HepG2 (cell line): ENCODE results near the gene WSB1. TPM values are rescaled to one million over a fixed set of nuclear protein-coding genes. Genes with fewer than 3 reads are reported as not detected.

Source experiments
- ARNTL ChIP-seq: sonication (generic); formaldehyde crosslinking; IDR thresholded peaks from 2 replicates; pipeline ENCODE4 v1.4.0; 2020; ENCODE audit warnings: mild to moderate bottlenecking, missing genetic modification reagents
- CHD4 ChIP-seq: fragments of 200-600 bp; sonication (generic); IDR thresholded peaks from 2 replicates; pipeline ENCODE4 v1.7.0; 2017; ENCODE audit warnings: mild to moderate bottlenecking, low read length, borderline replicate concordance
- RAD51 ChIP-seq: fragments of 450-650 bp; IDR thresholded peaks from 2 replicates; pipeline ENCODE4 v1.6.1; 2016; ENCODE audit warnings: borderline replicate concordance
- STAG1 ChIP-seq: sonication (generic); formaldehyde crosslinking; IDR thresholded peaks from 2 replicates; pipeline ENCODE4 v1.4.0; 2020; ENCODE audit warnings: missing genetic modification reagents
- YEATS4 ChIP-seq: sonication (generic); formaldehyde crosslinking; IDR thresholded peaks from 2 replicates; pipeline ENCODE4 v1.4.0; 2020; ENCODE audit warnings: missing genetic modification reagents, borderline replicate concordance
- ZFAT ChIP-seq: sonication (generic); formaldehyde crosslinking; conservative IDR thresholded peaks from 2 replicates; pipeline ENCODE4 v1.8.1; 2023; ENCODE audit warnings: missing genetic modification reagents, inconsistent platforms
- ZNF546 ChIP-seq: sonication (generic); formaldehyde crosslinking; conservative IDR thresholded peaks from 2 replicates; pipeline ENCODE4 v1.8.1; 2023; ENCODE audit warnings: mild to moderate bottlenecking, missing genetic modification reagents
- ZNF747 ChIP-seq: sonication (generic); formaldehyde crosslinking; IDR thresholded peaks from 2 replicates; pipeline ENCODE4 v1.8.1; 2023; ENCODE audit warnings: missing genetic modification reagents, mild to moderate bottlenecking, borderline replicate concordance
- ZNF792 ChIP-seq: IDR thresholded peaks from 2 replicates; pipeline ENCODE4 v1.6.1; 2016
- polyA plus RNA-seq, 8 experiments: library from polyadenylated mRNA; depleted of rRNA in 3 of 8; stranded (reverse) in 7 of 8; unstranded in 1 of 8; fragments of >200 nt; fragmentation: Illumina TruSeq in 4 of 8; extraction: Trizol in 4 of 8; gene quantifications; 2 replicates each; pipeline versions ENCODE4 v1.2.1 to v1.2.3, GENCODE V29; 2011 to 2016; ENCODE audit warnings: low read depth in 4 of 8, missing spikeins in 1 of 8, mixed read lengths in 1 of 8; ENCODE audit not compliant: insufficient read depth in 1 of 8
- total RNA-seq, 5 experiments: library from RNA; depleted of rRNA; stranded (reverse); fragments of >200 nt; fragmentation: Illumina TruSeq; extraction: Trizol; gene quantifications; 2 replicates each; pipeline ENCODE4 v1.2.3, GENCODE V29; 2016; ENCODE audit warnings: low read depth in 1 of 5
- TF ChIP-seq, protein P1 (sequence below): sonication (generic); formaldehyde crosslinking; IDR thresholded peaks from 2 replicates; pipeline ENCODE4 v1.4.0; 2020; ENCODE audit warnings: missing genetic modification reagents, borderline replicate concordance
- TF ChIP-seq, protein P2 (sequence below): sonication (generic); formaldehyde crosslinking; IDR thresholded peaks from 2 replicates; pipeline ENCODE4 v1.4.0; 2020; ENCODE audit warnings: mild to moderate bottlenecking, missing genetic modification reagents
- TF ChIP-seq, protein P3 (sequence below): sonication (generic); formaldehyde crosslinking; IDR thresholded peaks from 2 replicates; pipeline ENCODE4 v1.4.0; 2020; ENCODE audit warnings: missing genetic modification reagents, borderline replicate concordance
- TF ChIP-seq, protein P4 (sequence below), 2 experiments: sonication (generic) in 1 of 2; formaldehyde crosslinking in 1 of 2; IDR thresholded peaks; 2 replicates each; pipeline versions ENCODE4 v1.5.1 to v1.6.1; 2011 to 2020; ENCODE audit warnings: borderline replicate concordance in 1 of 2, low read depth in 1 of 2, low read length in 1 of 2, mild to moderate bottlenecking in 1 of 2, missing genetic modification reagents in 1 of 2, moderate library complexity in 1 of 2
- TF ChIP-seq, protein P5 (sequence below): sonication (generic); formaldehyde crosslinking; IDR thresholded peaks from 2 replicates; pipeline ENCODE4 v1.5.1; 2020; ENCODE audit warnings: missing genetic modification reagents, mild to moderate bottlenecking, borderline replicate concordance
- TF ChIP-seq, protein P6 (sequence below): sonication (generic); formaldehyde crosslinking; IDR thresholded peaks from 2 replicates; pipeline ENCODE4 v1.8.0; 2022; ENCODE audit warnings: mild to moderate bottlenecking, missing genetic modification reagents; ENCODE audit not compliant: insufficient replicate concordance

The WSB1 gene
- total and polyA plus RNA-seq, 2 of the 13 experiments (the other 11 are each of a cell fraction or from before 2014, with no cell fraction given): 81.3 to 294 TPM

DNA sequence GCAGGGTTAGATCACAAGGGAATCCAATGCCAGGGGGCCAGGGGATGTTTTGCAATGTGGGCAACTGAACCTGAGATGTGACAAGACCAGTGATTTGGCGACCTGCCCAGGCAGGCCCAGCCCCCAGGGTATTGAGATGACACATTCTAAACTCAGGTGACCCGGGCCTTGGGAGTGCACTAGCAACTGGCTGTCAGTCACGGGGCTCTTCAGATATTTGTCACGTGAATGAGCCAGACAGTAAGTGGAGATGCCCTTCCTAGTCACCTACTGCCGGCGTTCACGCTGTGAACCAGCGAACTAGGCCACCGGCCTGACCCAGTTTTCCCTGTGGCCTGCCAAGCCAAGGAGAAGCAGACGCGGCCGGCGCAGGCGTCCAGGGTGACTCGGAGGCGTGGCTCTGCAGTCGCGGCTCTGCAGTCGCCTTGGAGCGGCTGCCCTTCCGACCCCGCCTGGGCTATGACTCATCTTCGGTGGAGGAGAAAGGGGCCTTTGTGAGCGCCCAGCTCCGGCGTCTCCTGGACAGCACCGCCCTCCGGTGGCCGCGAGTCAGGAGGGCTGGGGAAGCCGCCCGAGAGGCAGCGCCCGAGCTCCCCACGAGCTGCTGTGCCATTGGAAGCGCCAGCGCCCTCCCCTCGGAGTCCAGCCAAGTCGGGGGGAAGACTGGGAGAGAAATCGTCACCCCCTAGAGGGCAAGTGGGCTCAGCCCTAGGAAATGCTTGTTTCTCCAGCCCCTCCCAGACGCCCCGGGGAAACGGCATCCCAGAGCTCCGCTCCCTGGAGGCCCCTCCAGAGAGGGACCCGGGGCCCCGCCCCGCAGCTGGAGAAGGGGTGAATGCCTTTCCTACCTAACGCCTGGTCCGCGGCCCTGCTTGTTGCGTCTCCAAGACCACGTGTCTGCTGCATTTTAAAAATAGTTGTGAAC, 38.8 kb downstream of the WSB1 start (continued):
- TF ChIP-seq, protein P1, sequence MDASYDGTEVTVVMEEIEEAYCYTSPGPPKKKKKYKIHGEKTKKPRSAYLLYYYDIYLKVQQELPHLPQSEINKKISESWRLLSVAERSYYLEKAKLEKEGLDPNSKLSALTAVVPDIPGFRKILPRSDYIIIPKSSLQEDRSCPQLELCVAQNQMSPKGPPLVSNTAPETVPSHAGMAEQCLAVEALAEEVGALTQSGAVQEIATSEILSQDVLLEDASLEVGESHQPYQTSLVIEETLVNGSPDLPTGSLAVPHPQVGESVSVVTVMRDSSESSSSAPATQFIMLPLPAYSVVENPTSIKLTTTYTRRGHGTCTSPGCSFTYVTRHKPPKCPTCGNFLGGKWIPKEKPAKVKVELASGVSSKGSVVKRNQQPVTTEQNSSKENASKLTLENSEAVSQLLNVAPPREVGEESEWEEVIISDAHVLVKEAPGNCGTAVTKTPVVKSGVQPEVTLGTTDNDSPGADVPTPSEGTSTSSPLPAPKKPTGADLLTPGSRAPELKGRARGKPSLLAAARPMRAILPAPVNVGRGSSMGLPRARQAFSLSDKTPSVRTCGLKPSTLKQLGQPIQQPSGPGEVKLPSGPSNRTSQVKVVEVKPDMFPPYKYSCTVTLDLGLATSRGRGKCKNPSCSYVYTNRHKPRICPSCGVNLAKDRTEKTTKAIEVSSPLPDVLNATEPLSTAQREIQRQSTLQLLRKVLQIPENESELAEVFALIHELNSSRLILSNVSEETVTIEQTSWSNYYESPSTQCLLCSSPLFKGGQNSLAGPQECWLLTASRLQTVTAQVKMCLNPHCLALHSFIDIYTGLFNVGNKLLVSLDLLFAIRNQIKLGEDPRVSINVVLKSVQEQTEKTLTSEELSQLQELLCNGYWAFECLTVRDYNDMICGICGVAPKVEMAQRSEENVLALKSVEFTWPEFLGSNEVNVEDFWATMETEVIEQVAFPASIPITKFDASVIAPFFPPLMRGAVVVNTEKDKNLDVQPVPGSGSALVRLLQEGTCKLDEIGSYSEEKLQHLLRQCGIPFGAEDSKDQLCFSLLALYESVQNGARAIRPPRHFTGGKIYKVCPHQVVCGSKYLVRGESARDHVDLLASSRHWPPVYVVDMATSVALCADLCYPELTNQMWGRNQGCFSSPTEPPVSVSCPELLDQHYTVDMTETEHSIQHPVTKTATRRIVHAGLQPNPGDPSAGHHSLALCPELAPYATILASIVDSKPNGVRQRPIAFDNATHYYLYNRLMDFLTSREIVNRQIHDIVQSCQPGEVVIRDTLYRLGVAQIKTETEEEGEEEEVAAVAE (CRISPR knock-in tag): no peak
- TF ChIP-seq YEATS4 (CRISPR knock-in tag): peak; percentile 73
- TF ChIP-seq, protein P2, sequence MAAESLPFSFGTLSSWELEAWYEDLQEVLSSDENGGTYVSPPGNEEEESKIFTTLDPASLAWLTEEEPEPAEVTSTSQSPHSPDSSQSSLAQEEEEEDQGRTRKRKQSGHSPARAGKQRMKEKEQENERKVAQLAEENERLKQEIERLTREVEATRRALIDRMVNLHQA (CRISPR knock-in tag): no peak
- TF ChIP-seq, protein P3, sequence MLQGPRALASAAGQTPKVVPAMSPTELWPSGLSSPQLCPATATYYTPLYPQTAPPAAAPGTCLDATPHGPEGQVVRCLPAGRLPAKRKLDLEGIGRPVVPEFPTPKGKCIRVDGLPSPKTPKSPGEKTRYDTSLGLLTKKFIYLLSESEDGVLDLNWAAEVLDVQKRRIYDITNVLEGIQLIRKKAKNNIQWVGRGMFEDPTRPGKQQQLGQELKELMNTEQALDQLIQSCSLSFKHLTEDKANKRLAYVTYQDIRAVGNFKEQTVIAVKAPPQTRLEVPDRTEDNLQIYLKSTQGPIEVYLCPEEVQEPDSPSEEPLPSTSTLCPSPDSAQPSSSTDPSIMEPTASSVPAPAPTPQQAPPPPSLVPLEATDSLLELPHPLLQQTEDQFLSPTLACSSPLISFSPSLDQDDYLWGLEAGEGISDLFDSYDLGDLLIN (CRISPR knock-in tag): no peak
- TF ChIP-seq ZFAT: no peak
- TF ChIP-seq, protein P4, sequence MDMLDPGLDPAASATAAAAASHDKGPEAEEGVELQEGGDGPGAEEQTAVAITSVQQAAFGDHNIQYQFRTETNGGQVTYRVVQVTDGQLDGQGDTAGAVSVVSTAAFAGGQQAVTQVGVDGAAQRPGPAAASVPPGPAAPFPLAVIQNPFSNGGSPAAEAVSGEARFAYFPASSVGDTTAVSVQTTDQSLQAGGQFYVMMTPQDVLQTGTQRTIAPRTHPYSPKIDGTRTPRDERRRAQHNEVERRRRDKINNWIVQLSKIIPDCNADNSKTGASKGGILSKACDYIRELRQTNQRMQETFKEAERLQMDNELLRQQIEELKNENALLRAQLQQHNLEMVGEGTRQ (IDR thresholded peaks at IDR 0.05; ENCODE audit: low read depth, low read length): peak; percentile 68
- TF ChIP-seq, protein P4 (CRISPR knock-in tag; IDR thresholded peaks at IDR 0.05; ENCODE audit: borderline replicate concordance): no peak; the same call in 1 of the 2 replicates
- peak; percentile 72; the same call in 1 of the 2 replicates for TF ChIP-seq ZNF747
- peak; percentile 92 for TF ChIP-seq ARNTL (CRISPR knock-in tag)
- TF ChIP-seq RAD51: peak; percentile 32; the same call in 1 of the 2 replicates
- TF ChIP-seq, protein P5, sequence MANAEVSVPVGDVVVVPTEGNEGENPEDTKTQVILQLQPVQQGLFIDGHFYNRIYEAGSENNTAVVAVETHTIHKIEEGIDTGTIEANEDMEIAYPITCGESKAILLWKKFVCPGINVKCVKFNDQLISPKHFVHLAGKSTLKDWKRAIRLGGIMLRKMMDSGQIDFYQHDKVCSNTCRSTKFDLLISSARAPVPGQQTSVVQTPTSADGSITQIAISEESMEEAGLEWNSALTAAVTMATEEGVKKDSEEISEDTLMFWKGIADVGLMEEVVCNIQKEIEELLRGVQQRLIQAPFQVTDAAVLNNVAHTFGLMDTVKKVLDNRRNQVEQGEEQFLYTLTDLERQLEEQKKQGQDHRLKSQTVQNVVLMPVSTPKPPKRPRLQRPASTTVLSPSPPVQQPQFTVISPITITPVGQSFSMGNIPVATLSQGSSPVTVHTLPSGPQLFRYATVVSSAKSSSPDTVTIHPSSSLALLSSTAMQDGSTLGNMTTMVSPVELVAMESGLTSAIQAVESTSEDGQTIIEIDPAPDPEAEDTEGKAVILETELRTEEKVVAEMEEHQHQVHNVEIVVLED (CRISPR knock-in tag): peak; percentile 60
- no peak for TF ChIP-seq ZNF792 (CRISPR knock-in tag)
- no peak for TF ChIP-seq CHD4
- TF ChIP-seq, protein P6, sequence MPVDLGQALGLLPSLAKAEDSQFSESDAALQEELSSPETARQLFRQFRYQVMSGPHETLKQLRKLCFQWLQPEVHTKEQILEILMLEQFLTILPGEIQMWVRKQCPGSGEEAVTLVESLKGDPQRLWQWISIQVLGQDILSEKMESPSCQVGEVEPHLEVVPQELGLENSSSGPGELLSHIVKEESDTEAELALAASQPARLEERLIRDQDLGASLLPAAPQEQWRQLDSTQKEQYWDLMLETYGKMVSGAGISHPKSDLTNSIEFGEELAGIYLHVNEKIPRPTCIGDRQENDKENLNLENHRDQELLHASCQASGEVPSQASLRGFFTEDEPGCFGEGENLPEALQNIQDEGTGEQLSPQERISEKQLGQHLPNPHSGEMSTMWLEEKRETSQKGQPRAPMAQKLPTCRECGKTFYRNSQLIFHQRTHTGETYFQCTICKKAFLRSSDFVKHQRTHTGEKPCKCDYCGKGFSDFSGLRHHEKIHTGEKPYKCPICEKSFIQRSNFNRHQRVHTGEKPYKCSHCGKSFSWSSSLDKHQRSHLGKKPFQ (CRISPR knock-in tag): peak; percentile 84
- peak; percentile 47; the same call in 1 of the 2 replicates for TF ChIP-seq ZNF546 (CRISPR knock-in tag)
- TF ChIP-seq STAG1: peak; percentile 97
